Measurements from ENCODE around the gene AFG1L. TPM values are rescaled to one million over a fixed set of nuclear protein-coding genes. Genes with fewer than 3 reads are reported as not detected.
"Not testable (repeated sequence)": the region's sequence is repeated elsewhere in the genome, so short reads cannot be mapped to it uniquely, and the experiment has no call there.

The AFG1L gene
- total and polyA plus RNA-seq, 4 donors = 2.7 to 2.8 (median 2.7) TPM

DNA sequence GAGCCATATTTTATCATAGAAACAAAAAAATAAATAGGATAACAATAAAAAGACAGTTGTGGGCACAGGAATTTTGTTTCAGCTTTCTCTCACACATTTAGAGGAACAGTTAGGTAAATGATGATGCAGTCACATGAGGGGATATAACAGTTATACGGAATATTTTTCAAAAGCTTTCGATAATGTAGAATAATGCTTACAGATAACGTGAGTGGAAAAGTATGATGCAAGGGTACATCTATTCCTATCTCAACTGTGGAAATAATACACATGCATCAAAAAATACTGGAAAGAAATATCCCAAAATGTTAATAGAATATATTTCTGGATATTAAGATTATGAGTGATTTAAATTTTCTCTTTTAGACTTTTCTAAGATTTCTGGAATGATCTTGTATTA lies 114.0 kb downstream of the AFG1L start:
- Histone ChIP-seq H3K27ac (ENCODE audit: low read depth in 1 of 2, low read length in 2 of 2) (peak overlapping the region; percentile 59 to 65), H3K27me3 (ENCODE audit: control insufficient read depth in 4 of 4, insufficient read depth in 4 of 4, low read length in 3 of 4) (no peaks in the 10 kb centered on the region), H3K9ac (ENCODE audit: low read depth in 1 of 2, low read length in 2 of 2) (peak overlapping the region in 1 of 2 donors; percentile 54), H3K9me3 (ENCODE audit: control insufficient read depth in 4 of 4, low read length in 3 of 4) (no peaks in the 10 kb centered on the region), H3K36me3 (ENCODE audit: control insufficient read depth in 4 of 4, insufficient read depth in 3 of 4, low read depth in 1 of 4, low read length in 3 of 4) (no peaks in the 10 kb centered on the region), H3K4me3 (ENCODE audit: low read depth in 1 of 3, low read length in 3 of 3) (no peak overlapping the region), H3K4me1 (ENCODE audit: control insufficient read depth in 4 of 4, insufficient read depth in 4 of 4, low read length in 3 of 4) (peaks cover 4 to 25% (median 13%) of the 10 kb centered on the region in 4 donors)
- WGBS = 35% methylated on average over 3 of the region's 3 CpGs
- TF ChIP-seq TAF1 (conservative IDR thresholded peaks at IDR 0.05) = peak; percentile 6
- no peak for TF ChIP-seq YY1 (IDR thresholded peaks at IDR 0.05)
- TF ChIP-seq, protein P1, sequence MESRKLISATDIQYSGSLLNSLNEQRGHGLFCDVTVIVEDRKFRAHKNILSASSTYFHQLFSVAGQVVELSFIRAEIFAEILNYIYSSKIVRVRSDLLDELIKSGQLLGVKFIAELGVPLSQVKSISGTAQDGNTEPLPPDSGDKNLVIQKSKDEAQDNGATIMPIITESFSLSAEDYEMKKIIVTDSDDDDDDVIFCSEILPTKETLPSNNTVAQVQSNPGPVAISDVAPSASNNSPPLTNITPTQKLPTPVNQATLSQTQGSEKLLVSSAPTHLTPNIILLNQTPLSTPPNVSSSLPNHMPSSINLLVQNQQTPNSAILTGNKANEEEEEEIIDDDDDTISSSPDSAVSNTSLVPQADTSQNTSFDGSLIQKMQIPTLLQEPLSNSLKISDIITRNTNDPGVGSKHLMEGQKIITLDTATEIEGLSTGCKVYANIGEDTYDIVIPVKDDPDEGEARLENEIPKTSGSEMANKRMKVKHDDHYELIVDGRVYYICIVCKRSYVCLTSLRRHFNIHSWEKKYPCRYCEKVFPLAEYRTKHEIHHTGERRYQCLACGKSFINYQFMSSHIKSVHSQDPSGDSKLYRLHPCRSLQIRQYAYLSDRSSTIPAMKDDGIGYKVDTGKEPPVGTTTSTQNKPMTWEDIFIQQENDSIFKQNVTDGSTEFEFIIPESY (IDR thresholded peaks at IDR 0.05) = peak; percentile 3
- DNase-seq (ENCODE audit: low spot score) = no peak

DNA sequence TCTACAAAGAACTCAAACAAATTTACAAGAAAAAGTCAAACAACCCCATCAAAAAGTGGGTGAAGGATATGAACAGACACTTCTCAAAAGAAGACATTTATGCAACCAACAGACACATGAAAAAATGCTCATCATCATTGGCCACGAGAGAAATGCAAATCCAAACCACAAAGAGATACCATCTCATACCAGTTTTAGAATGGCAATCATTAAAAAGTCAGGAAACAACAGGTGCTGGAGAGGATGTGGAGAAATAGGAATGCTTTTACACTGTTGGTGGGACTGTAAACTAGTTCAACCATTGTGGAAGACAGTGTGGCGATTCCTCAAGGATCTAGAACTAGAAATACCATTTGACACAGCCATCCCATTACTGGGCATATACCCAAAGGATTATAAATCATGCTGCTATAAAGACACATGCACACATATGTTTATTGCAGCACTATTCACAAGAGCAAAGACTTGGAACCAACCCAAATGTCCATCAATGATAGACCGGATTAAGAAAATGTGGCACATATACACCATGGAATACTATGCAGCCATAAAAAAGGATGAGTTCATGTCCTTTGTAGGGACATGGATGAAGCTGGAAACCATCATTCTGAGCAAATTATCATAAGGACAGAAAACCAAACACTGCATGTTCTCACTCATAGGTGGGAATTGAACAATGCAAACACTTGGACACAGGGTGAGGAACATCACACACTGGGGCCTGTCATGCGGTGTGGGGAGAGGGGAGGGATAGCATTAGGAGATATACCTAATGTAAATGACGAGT lies 121.4 kb downstream of the AFG1L start:
- not testable (repeated sequence) for H3K27ac ChIP-seq (ENCODE audit: low read depth in 1 of 2, low read length in 2 of 2); H3K36me3 ChIP-seq (ENCODE audit: control insufficient read depth in 4 of 4, insufficient read depth in 3 of 4, low read depth in 1 of 4, low read length in 3 of 4); H3K4me1 ChIP-seq (ENCODE audit: control insufficient read depth in 4 of 4, insufficient read depth in 4 of 4, low read length in 3 of 4); H3K9me3 ChIP-seq (ENCODE audit: control insufficient read depth in 4 of 4, low read length in 3 of 4); H3K9ac ChIP-seq (ENCODE audit: low read depth in 1 of 2, low read length in 2 of 2); H3K4me3 ChIP-seq (ENCODE audit: low read depth in 1 of 3, low read length in 3 of 3); DNase-seq (ENCODE audit: low spot score); H3K27me3 ChIP-seq (ENCODE audit: control insufficient read depth in 4 of 4, insufficient read depth in 4 of 4, low read length in 3 of 4)
- WGBS = 95% methylated on average over 5 of the region's 5 CpGs

DNA sequence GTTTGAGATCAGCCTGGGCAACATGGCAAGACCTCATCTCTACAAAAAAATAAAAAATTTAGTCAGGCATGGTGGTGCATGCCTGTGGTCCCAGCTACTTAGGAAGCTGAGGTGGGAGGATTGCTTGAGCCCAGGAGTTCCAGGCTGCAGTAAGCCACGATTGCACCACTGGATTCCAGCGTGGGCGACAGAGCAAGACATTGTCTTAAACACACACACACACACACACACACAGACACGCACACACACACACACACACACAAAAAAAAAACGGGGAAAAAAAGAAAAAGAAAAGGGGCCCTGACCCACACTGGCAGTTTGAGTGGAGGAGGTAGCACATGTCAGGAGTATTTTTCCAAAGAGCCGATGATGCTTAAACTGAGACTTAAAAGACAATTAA lies 122.2 kb downstream of the AFG1L start:
- TF ChIP-seq JUND (IDR thresholded peaks at IDR 0.05) (no peak), FOXA1 (IDR thresholded peaks at IDR 0.05) (no peak), GABPA (IDR thresholded peaks at IDR 0.05 in 1 of 2, conservative IDR thresholded peaks at IDR 0.05 in 1 of 2) (no peak), RXRA (IDR thresholded peaks at IDR 0.05) (no peak), FOXA2 (IDR thresholded peaks at IDR 0.05) (no peak), RAD21 (IDR thresholded peaks at IDR 0.05) (no peak), NR2F2 (IDR thresholded peaks at IDR 0.05) (no peak), TAF1 (conservative IDR thresholded peaks at IDR 0.05) (no peak)
- TF ChIP-seq, protein P2, sequence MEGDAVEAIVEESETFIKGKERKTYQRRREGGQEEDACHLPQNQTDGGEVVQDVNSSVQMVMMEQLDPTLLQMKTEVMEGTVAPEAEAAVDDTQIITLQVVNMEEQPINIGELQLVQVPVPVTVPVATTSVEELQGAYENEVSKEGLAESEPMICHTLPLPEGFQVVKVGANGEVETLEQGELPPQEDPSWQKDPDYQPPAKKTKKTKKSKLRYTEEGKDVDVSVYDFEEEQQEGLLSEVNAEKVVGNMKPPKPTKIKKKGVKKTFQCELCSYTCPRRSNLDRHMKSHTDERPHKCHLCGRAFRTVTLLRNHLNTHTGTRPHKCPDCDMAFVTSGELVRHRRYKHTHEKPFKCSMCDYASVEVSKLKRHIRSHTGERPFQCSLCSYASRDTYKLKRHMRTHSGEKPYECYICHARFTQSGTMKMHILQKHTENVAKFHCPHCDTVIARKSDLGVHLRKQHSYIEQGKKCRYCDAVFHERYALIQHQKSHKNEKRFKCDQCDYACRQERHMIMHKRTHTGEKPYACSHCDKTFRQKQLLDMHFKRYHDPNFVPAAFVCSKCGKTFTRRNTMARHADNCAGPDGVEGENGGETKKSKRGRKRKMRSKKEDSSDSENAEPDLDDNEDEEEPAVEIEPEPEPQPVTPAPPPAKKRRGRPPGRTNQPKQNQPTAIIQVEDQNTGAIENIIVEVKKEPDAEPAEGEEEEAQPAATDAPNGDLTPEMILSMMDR (IDR thresholded peaks at IDR 0.05; ENCODE audit: low read depth, low read length, missing input control) = no peak
- TF ChIP-seq, protein P3, sequence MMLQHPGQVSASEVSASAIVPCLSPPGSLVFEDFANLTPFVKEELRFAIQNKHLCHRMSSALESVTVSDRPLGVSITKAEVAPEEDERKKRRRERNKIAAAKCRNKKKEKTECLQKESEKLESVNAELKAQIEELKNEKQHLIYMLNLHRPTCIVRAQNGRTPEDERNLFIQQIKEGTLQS (IDR thresholded peaks at IDR 0.05) = no peak
- TF ChIP-seq, protein P1 (IDR thresholded peaks at IDR 0.05) = no peak
- peaks cover 0 to 4% (median 0%) of the 10 kb centered on the region in 4 donors for H3K4me1 ChIP-seq (ENCODE audit: control insufficient read depth in 4 of 4, insufficient read depth in 4 of 4, low read length in 3 of 4)
- H3K9me3 ChIP-seq (ENCODE audit: control insufficient read depth in 4 of 4, low read length in 3 of 4) = no peaks in the 10 kb centered on the region
- H3K27ac ChIP-seq (ENCODE audit: low read depth in 1 of 2, low read length in 2 of 2) = no peak overlapping the region
- H3K4me3 ChIP-seq (ENCODE audit: low read depth in 1 of 3, low read length in 3 of 3) = no peak overlapping the region
- DNase-seq (ENCODE audit: low spot score) = no peak
- no peak overlapping the region for H3K9ac ChIP-seq (ENCODE audit: low read depth in 1 of 2, low read length in 2 of 2)
- H3K27me3 ChIP-seq (ENCODE audit: control insufficient read depth in 4 of 4, insufficient read depth in 4 of 4, low read length in 3 of 4) = no peaks in the 10 kb centered on the region
- WGBS = 75% methylated on average over 6 of the region's 6 CpGs
- no peaks in the 10 kb centered on the region for H3K36me3 ChIP-seq (ENCODE audit: control insufficient read depth in 4 of 4, insufficient read depth in 3 of 4, low read depth in 1 of 4, low read length in 3 of 4)

All from liver (tissue), 9 donors.